OCI-LY3 (cell line): ENCODE measurements around the gene CEP76.

Source experiments
- H2AFZ ChIP-seq: fragments of 200-600, 300-600 bp; shearing (Covaris generic); 2 replicates; pipeline ENCODE4 v1.6.0; 2014; ENCODE audit warnings: antibody characterized with exemption, low read depth, low read length
- H3K27ac ChIP-seq: fragments of 200-600, 300-600 bp; sonication (generic); 2 replicates; pipeline ENCODE4 v1.5.1; 2014; ENCODE audit warnings: mild to moderate bottlenecking, low read length, moderate library complexity, mixed read lengths
- H3K27me3 ChIP-seq: fragments of 200-600, 300-600 bp; sonication (generic); 2 replicates; pipeline ENCODE4 v1.6.1; 2014; ENCODE audit warnings: low read depth, low read length, mixed read lengths
- H3K36me3 ChIP-seq: fragments of 200-600, 300-600 bp; sonication (generic); replicated peaks from 2 replicates; pipeline ENCODE3; 2014; ENCODE audit warnings: low read depth, low read length, mixed read lengths
- H3K4me1 ChIP-seq: fragments of 300-600, 200-600 bp; sonication (generic); 2 replicates; pipeline ENCODE4 v1.6.1; 2014; ENCODE audit warnings: low read length, mixed read lengths
- H3K4me2 ChIP-seq: fragments of 200-600, 300-600 bp; sonication (generic); 2 replicates; pipeline ENCODE4 v1.6.1; 2014; ENCODE audit warnings: low read length, mixed read lengths
- H3K4me3 ChIP-seq: fragments of 300-600, 200-600 bp; sonication (generic); 2 replicates; pipeline ENCODE4 v1.5.1; 2014; ENCODE audit warnings: antibody characterized with exemption, mild to moderate bottlenecking, low read length, moderate library complexity
- H3K79me2 ChIP-seq: fragments of 300-600, 200-600 bp; shearing (Covaris generic); 2 replicates; pipeline ENCODE4 v1.6.1; 2014; ENCODE audit warnings: mild to moderate bottlenecking, low read length, mixed read lengths
- H3K9ac ChIP-seq: fragments of 300-600, 200-600 bp; shearing (Covaris generic); 2 replicates; pipeline ENCODE4 v1.6.0; 2014; ENCODE audit warnings: mild to moderate bottlenecking, low read length, moderate library complexity
- H3K9me3 ChIP-seq: fragments of 200-600, 300-600 bp; shearing (Covaris generic); 2 replicates; pipeline ENCODE4 v1.6.1; 2014; ENCODE audit warnings: low read length, mixed read lengths; ENCODE audit not compliant: insufficient read depth
- H4K20me1 ChIP-seq: fragments of 200-600, 300-600 bp; sonication (generic); 2 replicates; pipeline ENCODE4 v1.6.1; 2016; ENCODE audit warnings: low read length, mixed read lengths; ENCODE audit not compliant: insufficient read depth
- CTCF ChIP-seq: fragments of 200-600, 300-600 bp; sonication (generic); IDR thresholded peaks from 2 replicates; pipeline ENCODE4 v1.5.1; 2014; ENCODE audit warnings: antibody characterized with exemption, low read length, low read depth
- EZH2phosphoT487 ChIP-seq: fragments of 200-600 bp; shearing (Covaris generic); IDR thresholded peaks from 2 replicates; pipeline ENCODE4 v1.6.1; 2018; ENCODE audit warnings: antibody characterized with exemption, mixed run types, low read depth

The CEP76 gene

GRCh38 chr18:12692206-12692605, 10.3 kb downstream of the CEP76 start:
- Histone ChIP-seq H3K36me3 (peaks cover 19% of the 10 kb centered on the region), H3K9ac (no peak overlapping the region), H3K27ac (no peak overlapping the region), H3K4me2 (no peak overlapping the region), H3K4me1 (no peaks in the 10 kb centered on the region), H3K9me3 (no peaks in the 10 kb centered on the region), H3K79me2 (no peaks in the 10 kb centered on the region), H3K27me3 (no peaks in the 10 kb centered on the region), H2AFZ (no peak overlapping the region), H3K4me3 (no peak overlapping the region), H4K20me1 (no peaks in the 10 kb centered on the region)
- TF ChIP-seq EZH2phosphoT487 (no peak), CTCF (no peak)

DNA sequence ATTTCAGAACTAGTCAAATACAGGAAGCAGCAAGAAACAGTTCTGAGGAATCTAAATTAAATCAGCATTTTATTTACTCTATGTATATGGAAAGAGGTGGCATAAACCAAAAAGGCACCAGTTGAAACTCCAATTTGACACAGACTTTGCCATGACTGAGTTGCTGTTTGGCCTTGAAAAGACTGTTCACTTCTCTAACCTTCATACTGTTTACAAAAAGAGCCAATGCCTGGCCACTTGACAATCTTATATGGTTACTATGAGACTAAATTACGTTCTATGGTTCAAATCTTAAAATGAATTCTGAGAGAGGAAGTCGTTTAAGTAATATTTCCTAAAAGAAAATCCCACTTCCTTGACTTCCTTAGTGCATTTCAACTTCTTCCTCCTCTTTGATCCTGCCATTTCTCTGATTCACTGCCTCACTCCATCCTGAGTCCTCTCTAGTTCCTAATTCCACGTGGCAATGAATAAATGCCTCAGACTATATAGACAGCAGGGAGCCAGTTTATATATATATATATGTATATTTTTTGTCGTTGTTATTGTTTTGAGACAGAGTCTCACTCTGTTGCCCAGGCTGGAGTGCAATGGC, 13.2 kb downstream of the CEP76 start:
- H3K9ac ChIP-seq: no peak overlapping the region
- H3K4me2 ChIP-seq: no peak overlapping the region
- no peak overlapping the region for H3K27ac ChIP-seq
- no peaks in the 10 kb centered on the region for H3K27me3 ChIP-seq
- H3K4me1 ChIP-seq: no peaks in the 10 kb centered on the region
- H3K36me3 ChIP-seq: peaks cover 17% of the 10 kb centered on the region
- TF ChIP-seq EZH2phosphoT487 (no peak), CTCF (no peak)
- H3K9me3 ChIP-seq: no peaks in the 10 kb centered on the region
- no peaks in the 10 kb centered on the region for H4K20me1 ChIP-seq
- no peak overlapping the region for H2AFZ ChIP-seq
- H3K79me2 ChIP-seq: no peaks in the 10 kb centered on the region
- H3K4me3 ChIP-seq: no peak overlapping the region

DNA sequence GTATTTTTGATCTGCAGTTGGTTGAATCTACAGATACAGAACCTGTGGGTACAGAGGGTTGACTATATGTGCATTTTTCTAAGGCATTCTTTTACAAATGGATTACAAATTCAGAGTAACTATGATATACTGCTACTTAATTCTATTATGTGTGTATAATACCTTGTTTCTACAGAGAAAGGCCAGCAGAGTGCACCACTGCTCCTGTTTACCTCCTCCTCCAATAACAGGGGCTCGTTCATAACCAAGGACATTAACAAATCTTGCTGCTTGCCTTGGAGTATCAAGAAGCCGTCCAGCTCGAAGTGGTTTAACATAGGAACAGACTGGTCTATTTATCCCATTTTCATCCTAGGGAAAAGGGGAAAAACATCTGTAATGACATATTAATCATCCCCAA, 16.4 kb downstream of the CEP76 start:
- Histone ChIP-seq H3K36me3 (peaks cover 14% of the 10 kb centered on the region), H3K27me3 (no peaks in the 10 kb centered on the region), H3K4me1 (no peaks in the 10 kb centered on the region), H3K4me3 (no peak overlapping the region), H3K9ac (no peak overlapping the region), H3K9me3 (no peaks in the 10 kb centered on the region), H4K20me1 (no peaks in the 10 kb centered on the region), H3K79me2 (no peaks in the 10 kb centered on the region), H3K4me2 (no peak overlapping the region), H3K27ac (no peak overlapping the region), H2AFZ (no peak overlapping the region)
- TF ChIP-seq EZH2phosphoT487: no peak
- TF ChIP-seq CTCF: no peak

- Histone ChIP-seq H2AFZ (no peak overlapping the region), H3K27me3 (no peaks in the 10 kb centered on the region), H3K9me3 (no peaks in the 10 kb centered on the region), H4K20me1 (no peaks in the 10 kb centered on the region), H3K9ac (no peak overlapping the region), H3K4me3 (no peak overlapping the region), H3K79me2 (no peaks in the 10 kb centered on the region), H3K4me1 (no peaks in the 10 kb centered on the region), H3K4me2 (no peak overlapping the region), H3K27ac (no peak overlapping the region), H3K36me3 (peaks cover 14% of the 10 kb centered on the region)
- TF ChIP-seq CTCF: no peak
- TF ChIP-seq EZH2phosphoT487: no peak
Measured at GRCh38 chr18:12679183-12679786, 23.2 kb downstream of the CEP76 start.
